ENCODE results near the gene SGSM1.

DNA sequence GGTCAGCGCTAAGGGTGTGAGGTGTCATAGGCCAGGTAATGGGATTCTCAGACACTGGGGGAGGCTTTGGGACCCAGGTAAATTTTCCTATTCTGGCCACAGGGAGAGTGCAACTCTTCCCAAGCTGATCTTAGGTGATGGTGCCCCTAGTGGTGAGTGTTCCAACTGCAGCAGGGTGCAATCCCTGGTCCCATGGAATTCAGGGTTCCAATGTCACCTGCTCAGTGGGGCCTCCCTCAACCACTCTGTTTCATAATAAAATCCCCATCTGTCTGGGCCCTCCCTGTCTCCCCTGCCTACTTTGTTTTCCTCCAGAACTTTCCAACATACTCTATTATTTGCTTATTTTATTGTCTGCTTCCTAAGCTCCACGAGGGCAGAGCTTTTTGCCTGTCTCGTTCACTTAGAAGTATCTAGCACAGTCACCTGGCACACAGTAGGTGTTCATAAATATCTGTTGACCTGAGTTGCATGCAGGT is 2.9 kb upstream of the SGSM1 start:
- TF ChIP-seq STAT1 (conservative IDR thresholded peaks at IDR 0.05) (no peak), RB1 (IDR thresholded peaks at IDR 0.05; ENCODE audit: borderline replicate concordance) (no peak), SMC3 (IDR thresholded peaks at IDR 0.05; ENCODE audit: borderline replicate concordance, low read length) (no peak), POLR2A (IDR thresholded peaks at IDR 0.05; ENCODE audit: low read depth, low read length) (no peak), MXI1 (IDR thresholded peaks at IDR 0.05; ENCODE audit: low read depth, low read length) (no peak), SP1 (IDR thresholded peaks at IDR 0.05; ENCODE audit: low read depth, low read length) (no peak), TARDBP (IDR thresholded peaks at IDR 0.05; ENCODE audit: borderline replicate concordance) (no peak)
- TF ChIP-seq, protein P1, sequence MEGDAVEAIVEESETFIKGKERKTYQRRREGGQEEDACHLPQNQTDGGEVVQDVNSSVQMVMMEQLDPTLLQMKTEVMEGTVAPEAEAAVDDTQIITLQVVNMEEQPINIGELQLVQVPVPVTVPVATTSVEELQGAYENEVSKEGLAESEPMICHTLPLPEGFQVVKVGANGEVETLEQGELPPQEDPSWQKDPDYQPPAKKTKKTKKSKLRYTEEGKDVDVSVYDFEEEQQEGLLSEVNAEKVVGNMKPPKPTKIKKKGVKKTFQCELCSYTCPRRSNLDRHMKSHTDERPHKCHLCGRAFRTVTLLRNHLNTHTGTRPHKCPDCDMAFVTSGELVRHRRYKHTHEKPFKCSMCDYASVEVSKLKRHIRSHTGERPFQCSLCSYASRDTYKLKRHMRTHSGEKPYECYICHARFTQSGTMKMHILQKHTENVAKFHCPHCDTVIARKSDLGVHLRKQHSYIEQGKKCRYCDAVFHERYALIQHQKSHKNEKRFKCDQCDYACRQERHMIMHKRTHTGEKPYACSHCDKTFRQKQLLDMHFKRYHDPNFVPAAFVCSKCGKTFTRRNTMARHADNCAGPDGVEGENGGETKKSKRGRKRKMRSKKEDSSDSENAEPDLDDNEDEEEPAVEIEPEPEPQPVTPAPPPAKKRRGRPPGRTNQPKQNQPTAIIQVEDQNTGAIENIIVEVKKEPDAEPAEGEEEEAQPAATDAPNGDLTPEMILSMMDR (IDR thresholded peaks at IDR 0.05 in 2 of 3, conservative IDR thresholded peaks at IDR 0.05 in 1 of 3; ENCODE audit: control insufficient read depth in 2 of 3, extremely low read depth in 1 of 3, insufficient read depth in 1 of 3, low read depth in 3 of 3, low read length in 3 of 3), result peak; percentile 70 to 87 (median 85)
- TF ChIP-seq, protein P2, sequence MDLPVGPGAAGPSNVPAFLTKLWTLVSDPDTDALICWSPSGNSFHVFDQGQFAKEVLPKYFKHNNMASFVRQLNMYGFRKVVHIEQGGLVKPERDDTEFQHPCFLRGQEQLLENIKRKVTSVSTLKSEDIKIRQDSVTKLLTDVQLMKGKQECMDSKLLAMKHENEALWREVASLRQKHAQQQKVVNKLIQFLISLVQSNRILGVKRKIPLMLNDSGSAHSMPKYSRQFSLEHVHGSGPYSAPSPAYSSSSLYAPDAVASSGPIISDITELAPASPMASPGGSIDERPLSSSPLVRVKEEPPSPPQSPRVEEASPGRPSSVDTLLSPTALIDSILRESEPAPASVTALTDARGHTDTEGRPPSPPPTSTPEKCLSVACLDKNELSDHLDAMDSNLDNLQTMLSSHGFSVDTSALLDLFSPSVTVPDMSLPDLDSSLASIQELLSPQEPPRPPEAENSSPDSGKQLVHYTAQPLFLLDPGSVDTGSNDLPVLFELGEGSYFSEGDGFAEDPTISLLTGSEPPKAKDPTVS (IDR thresholded peaks at IDR 0.05; ENCODE audit: low read depth, low read length), result no peak

All from GM12878 (cell line).